GM19193 (cell line): Measurements from ENCODE around the gene NPL.

Experiments
- POLR2A ChIP-seq: IDR thresholded peaks from 4 replicates; pipeline ENCODE4 v1.6.1; 2011; ENCODE audit not compliant: insufficient read depth, insufficient read length; ENCODE audit errors: extremely low read depth

NPL gene, protein sequence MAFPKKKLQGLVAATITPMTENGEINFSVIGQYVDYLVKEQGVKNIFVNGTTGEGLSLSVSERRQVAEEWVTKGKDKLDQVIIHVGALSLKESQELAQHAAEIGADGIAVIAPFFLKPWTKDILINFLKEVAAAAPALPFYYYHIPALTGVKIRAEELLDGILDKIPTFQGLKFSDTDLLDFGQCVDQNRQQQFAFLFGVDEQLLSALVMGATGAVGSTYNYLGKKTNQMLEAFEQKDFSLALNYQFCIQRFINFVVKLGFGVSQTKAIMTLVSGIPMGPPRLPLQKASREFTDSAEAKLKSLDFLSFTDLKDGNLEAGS

GRCh38 chr1:182789138-182790076, at the start of gene NPL:
Gene NPL (plus strand): TSS chr1:182789773. CDS start chr1:182794372, 4,599 bp downstream.
- peak; percentile 83 for TF ChIP-seq POLR2A

DNA sequence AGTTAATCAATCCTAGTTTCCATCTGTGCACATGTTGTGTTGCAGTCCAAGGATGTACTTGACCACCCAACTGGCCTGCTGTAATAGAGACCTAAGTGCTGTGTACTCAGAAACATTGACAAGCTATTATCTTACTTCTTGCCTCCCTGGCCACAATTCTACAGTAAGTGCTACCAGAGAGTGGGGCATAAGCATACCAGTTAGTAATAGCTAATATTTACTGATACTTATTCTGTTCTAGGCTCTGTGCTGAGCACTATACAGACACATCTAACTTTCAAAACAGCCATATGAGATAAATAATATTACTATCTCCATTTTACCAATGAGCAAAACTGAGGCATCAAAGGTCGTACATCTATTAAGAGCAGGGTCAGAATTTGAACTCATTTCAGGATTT, 49.5 kb upstream of the NPL start:
- no peak for TF ChIP-seq POLR2A

GRCh38 chr1:182742780-182743179, 46.8 kb upstream of the NPL start:
- TF ChIP-seq POLR2A = no peak

DNA sequence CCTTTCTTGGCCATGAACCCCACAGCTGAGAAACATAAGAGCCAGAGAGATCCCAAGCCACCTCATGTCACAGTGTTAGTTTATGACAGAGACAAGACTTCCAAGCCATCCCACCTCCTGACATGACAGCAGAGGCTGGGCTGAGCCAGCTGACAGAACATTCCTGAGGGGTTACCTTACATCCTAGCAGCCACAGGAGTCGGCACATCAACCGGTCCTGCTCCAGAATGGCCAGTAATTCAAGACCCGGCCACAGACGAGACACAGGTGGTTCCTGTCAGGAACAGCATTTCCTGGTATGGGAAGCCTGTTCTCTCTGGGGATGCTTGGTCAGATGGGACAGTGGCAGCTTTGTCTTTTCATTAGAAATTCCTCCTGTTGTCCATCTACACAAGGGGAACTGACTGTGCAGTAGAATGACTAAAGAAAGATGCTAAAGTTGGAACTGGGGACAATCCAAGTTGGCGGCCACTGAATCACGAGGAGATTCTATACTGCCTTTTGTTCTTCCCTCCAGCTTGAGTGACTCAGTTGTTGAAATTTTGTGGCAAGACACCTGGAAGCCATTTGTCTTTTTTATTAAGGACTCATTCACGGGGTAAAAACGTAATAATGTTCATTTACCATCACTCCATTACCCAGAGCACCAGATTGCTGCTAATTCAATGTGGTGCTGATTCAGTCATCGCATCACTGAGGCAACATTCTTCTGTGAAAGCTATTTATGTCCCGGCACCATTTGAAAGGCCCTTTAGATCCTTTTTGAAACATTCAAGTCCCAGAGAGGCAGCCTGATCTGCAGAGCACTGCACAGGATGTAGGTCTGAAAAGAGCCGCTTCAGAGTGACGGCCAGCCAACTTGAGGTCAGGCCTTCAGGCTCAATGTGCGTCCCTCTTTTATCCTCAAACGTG, 37.2 kb upstream of the NPL start:
- no peak for TF ChIP-seq POLR2A

- TF ChIP-seq POLR2A = no peak
Observed at GRCh38 chr1:182754087-182754486, 35.5 kb upstream of the NPL start.

DNA sequence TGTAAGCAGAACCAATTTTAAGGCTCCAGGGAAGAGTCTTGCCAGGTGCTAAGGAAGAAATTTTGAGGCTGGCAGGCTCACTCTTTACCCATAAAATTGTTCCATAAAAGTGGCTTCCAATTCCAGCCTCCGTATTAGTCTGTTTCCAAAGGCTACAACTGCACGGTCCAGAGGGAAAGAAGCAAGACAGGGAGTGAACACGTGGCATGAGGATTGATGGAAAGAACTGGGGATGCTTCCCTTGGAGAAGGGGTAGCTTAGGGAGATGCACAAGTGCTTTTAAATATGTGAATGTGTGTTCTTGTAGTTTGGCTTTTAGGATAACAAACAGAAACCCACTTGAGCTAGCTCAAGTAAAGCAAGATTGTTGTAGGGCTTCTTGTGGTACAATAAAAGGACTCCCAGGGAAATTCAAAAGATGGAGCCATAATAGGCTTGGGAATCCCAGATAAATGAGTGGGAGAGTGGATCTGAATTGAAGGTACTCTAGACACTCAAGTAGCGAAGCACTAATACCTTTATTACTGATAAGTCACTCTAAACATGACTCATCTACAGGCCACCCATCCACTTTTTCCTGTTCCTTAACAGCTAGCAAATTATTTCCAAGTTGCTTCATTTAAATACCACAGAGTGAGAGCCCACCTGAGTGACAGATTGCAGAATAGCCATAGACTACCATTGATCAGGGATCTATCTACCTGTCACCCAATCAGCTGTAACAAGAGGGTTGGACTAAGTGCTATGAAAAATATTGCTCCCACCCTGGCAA, 34.8 kb upstream of the NPL start:
- TF ChIP-seq POLR2A = no peak

GRCh38 chr1:182755632-182756031, 33.9 kb upstream of the NPL start:
- no peak for TF ChIP-seq POLR2A

DNA sequence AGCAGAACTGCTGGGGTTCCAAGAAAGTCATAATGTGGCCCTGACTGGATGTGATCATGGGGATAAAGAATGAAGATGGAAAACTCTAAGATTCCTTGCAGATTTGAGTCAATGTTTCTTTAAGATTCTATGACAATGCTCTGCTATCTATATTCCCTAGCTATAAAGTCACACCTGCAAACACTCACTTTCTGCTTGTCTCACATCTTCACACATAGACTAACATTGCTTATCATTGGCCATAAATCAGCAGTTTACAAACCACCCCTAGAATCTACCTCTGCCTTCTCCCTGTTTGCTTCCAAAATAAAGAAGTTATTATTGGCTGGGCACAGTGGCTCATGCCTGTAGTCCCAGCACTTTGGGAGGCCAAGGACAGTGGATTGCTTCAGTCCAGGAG, 33.1 kb upstream of the NPL start:
- TF ChIP-seq POLR2A = no peak

- no peak for TF ChIP-seq POLR2A
Observed at GRCh38 chr1:182761396-182762395, 27.9 kb upstream of the NPL start.

- TF ChIP-seq POLR2A = no peak
Observed at GRCh38 chr1:182762536-182762935, 27.0 kb upstream of the NPL start.

GRCh38 chr1:182764029-182764727, 25.4 kb upstream of the NPL start:
- TF ChIP-seq POLR2A = no peak

DNA sequence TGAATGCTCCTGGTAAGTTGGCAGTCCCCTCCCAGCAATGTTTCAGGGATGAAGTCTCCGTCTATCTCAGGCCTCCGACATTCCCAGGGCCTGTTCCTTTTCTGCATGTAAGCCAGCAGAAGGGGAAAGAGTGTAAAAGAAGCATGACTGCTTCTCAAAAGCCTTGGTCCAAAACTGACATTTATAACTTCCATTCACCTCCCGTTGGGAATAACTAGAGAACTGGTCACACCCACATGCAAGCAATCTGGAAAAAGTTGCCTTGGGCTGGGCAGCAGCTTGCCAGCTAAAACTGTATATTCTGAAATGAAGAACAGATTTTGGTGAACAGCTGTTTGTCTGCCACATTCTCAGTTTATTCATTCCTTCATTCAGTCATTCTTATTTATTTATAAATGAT, 24.2 kb upstream of the NPL start:
- TF ChIP-seq POLR2A = no peak
